K562 (cell line): Measurements from ENCODE around the gene PPARGC1A. TPM values are rescaled to one million over a fixed set of nuclear protein-coding genes. Genes with fewer than 3 reads are reported as not detected.

ENCODE experiments used
- ATAC-seq: fragments of 200-7000 bp; cut with Tn5 transposase; 3 replicates; pipeline ENCODE4 v1.9.1; 2020; ENCODE audit warnings: moderate library complexity
- BruUV-seq: library from RNA; stranded (reverse); fragments of 400-500 nt; replicated peaks from 2 replicates; lab custom pipeline; 2021; lab: Mats Ljungman, UMichigan
- CTCF ChIA-PET: fragments of 300-600 bp; formaldehyde crosslinking; extraction: SDS; loops from one replicate; lab custom pipeline; 2021; ENCODE audit warnings: low intra/inter-chr PET ratio; lab: Yijun Ruan, JAX
- POLR2A ChIA-PET: fragments of 300-600, 350-650 bp; sonication (Branson Sonifier 250); formaldehyde crosslinking; extraction: SDS; loops from one replicate; lab custom pipeline; 2021; ENCODE audit warnings: antibody characterized with exemption, inconsistent platforms; lab: Yijun Ruan, JAX
- DNase-seq, 4 experiments: peaks; one replicate each; pipeline versions ENCODE4 v3.0.0 to v3.0.0-alpha.2; 2011 to 2018; ENCODE audit warnings: low spot score in 3 of 4, mixed read lengths in 3 of 4; ENCODE audit errors: extremely low read depth in 1 of 4
- FAIRE-seq: peaks from 2 replicates; lab custom pipeline; 2011; peaks lifted over from hg19 to GRCh38; lab: Jason Lieb, UNC
- H2AFZ ChIP-seq: 2 replicates; pipeline ENCODE4 v1.6.0; 2011; ENCODE audit warnings: low read depth, low read length, control low read depth, inconsistent platforms
- H3K27ac ChIP-seq: fragments of 200-600 bp; 3 replicates; pipeline ENCODE4 v1.8.0; 2011; ENCODE audit warnings: low read depth, mild to moderate bottlenecking, control low read depth, inconsistent platforms, low read length, moderate library complexity, mixed read lengths; ENCODE audit errors: extremely low read depth
- H3K27me3 ChIP-seq, 2 experiments: fragments of 300-600 bp in 1 of 2; 2 replicates in 1 of 2; 3 replicates in 1 of 2; pipeline versions ENCODE4 v1.6.0 to v1.8.0; 2011; ENCODE audit warnings: inconsistent platforms in 2 of 2, low read length in 2 of 2, mild to moderate bottlenecking in 1 of 2, mixed read lengths in 1 of 2, moderate library complexity in 1 of 2; ENCODE audit not compliant: control insufficient read depth in 2 of 2, insufficient read depth in 2 of 2
- H3K36me3 ChIP-seq: fragments of 300-600 bp; 3 replicates; pipeline ENCODE4 v1.8.0; 2011; ENCODE audit warnings: mild to moderate bottlenecking, low read length, inconsistent platforms; ENCODE audit not compliant: control insufficient read depth, insufficient read depth
- H3K4me1 ChIP-seq, 2 experiments: fragments of 200-600 bp in 1 of 2; replicated peaks in 1 of 2; 2 replicates in 1 of 2; 3 replicates in 1 of 2; pipeline versions ENCODE4 v1.5.1 to v1.8.0; 2011; ENCODE audit warnings: inconsistent platforms in 2 of 2, low read length in 2 of 2, mild to moderate bottlenecking in 1 of 2, mixed read lengths in 1 of 2, moderate library complexity in 1 of 2; ENCODE audit not compliant: control insufficient read depth in 2 of 2, insufficient read depth in 2 of 2
- H3K4me2 ChIP-seq: 2 replicates; pipeline ENCODE4 v1.6.1; 2011; ENCODE audit warnings: low read length, control low read depth, inconsistent platforms, mixed read lengths; ENCODE audit not compliant: insufficient read depth
- H3K4me3 ChIP-seq: fragments of 200-600 bp; sonication (generic), shearing (Covaris generic); 2 replicates; pipeline ENCODE4 v1.5.1; 2016; ENCODE audit warnings: control low read depth, inconsistent platforms
- H3K79me2 ChIP-seq: fragments of 200-600 bp; 3 replicates; pipeline ENCODE4 v1.8.0; 2011; ENCODE audit warnings: low read length, inconsistent platforms; ENCODE audit not compliant: control insufficient read depth, insufficient read depth
- H3K9ac ChIP-seq, 2 experiments: 2 replicates each; pipeline versions ENCODE4 v1.6.0 to v1.6.1; 2011; ENCODE audit warnings: low read depth in 2 of 2, low read length in 2 of 2, control low read depth in 1 of 2, inconsistent platforms in 1 of 2, mild to moderate bottlenecking in 1 of 2, mixed read lengths in 1 of 2; ENCODE audit not compliant: insufficient read depth in 1 of 2
- H3K9me1 ChIP-seq: one replicate; pipeline ENCODE4 v1.6.0; 2011; ENCODE audit warnings: inconsistent platforms, mild to moderate bottlenecking, low read length, moderate library complexity; ENCODE audit not compliant: control insufficient read depth, insufficient read depth
- H3K9me3 ChIP-seq: replicated peaks from 2 replicates; pipeline ENCODE4 v1.5.1; 2011; ENCODE audit warnings: low read depth, low read length, inconsistent platforms; ENCODE audit not compliant: control insufficient read depth, insufficient read depth
- H4K20me1 ChIP-seq: replicated peaks from 2 replicates; pipeline ENCODE4 v1.6.1; 2011; ENCODE audit warnings: low read length, inconsistent platforms, mixed read lengths; ENCODE audit not compliant: control insufficient read depth, insufficient read depth
- POLR2G ChIP-seq: fragments of 200-400 bp; formaldehyde crosslinking; IDR thresholded peaks from 2 replicates; pipeline ENCODE4 v1.6.1; 2017; ENCODE audit warnings: low read depth, mild to moderate bottlenecking, antibody characterized with exemption, low read length, moderate library complexity
- WGBS: fragments of 100-300 bp; shearing (Covaris generic); methylation state at CpG from one replicate; pipeline ENCODE4 v1.1.6; 2016; ENCODE audit warnings: low coverage, mixed read lengths; ENCODE audit not compliant: insufficient coverage; ENCODE audit errors: missing lambda C conversion rate; 5-methylcytosine and 5-hydroxymethylcytosine counted together
- in situ Hi-C: fragments of 300-500 bp; cut with MboI; formaldehyde crosslinking; loops from 4 replicates; pipeline ENCODE4 v1.15.0; 2018; ENCODE audit warnings: inconsistent platforms, mixed read lengths
- intact Hi-C: fragments of 100-400 bp; cut with micrococcal nuclease; formaldehyde crosslinking; loops from 2 replicates; pipeline ENCODE4 v1.14.2; 2022
- polyA plus RNA-seq, 8 experiments: library from polyadenylated mRNA; depleted of rRNA in 4 of 8; stranded (reverse) in 5 of 8; unstranded in 3 of 8; fragments of >200 nt; fragmentation: Nextera tagmentation in 2 of 8; fragmentation: Illumina TruSeq in 1 of 8; extraction: Ambion mirVana in 2 of 8; extraction: Trizol in 1 of 8; gene quantifications; 2 replicates each; pipeline versions ENCODE4 v1.2.1 to v1.2.3, GENCODE V29; 2011 to 2014; ENCODE audit warnings: inconsistent platforms in 1 of 8, missing spikeins in 1 of 8
- total RNA-seq, 7 experiments: library from RNA; depleted of rRNA in 6 of 7; stranded (reverse); fragments of >200 nt in 6 of 7; fragmentation: Illumina TruSeq in 2 of 7; extraction: Trizol in 2 of 7; gene quantifications; 2 replicates each; pipeline versions ENCODE4 v1.2.1 to v1.2.3, GENCODE V29; 2011 to 2021; ENCODE audit warnings: low replicate concordance in 1 of 7
- TF ChIP-seq, protein P1 (sequence below): IDR thresholded peaks from 3 replicates; pipeline ENCODE4 v1.6.1; 2011; ENCODE audit warnings: borderline replicate concordance, mild to moderate bottlenecking, moderate library complexity; ENCODE audit not compliant: insufficient read length; ENCODE audit errors: extremely low read depth

Gene PPARGC1A
- total and polyA plus RNA-seq, 9 of the 15 experiments (the other 6 are each of a cell fraction or from before 2014, with no cell fraction given) = 0.02 TPM; not detected in 8

GRCh38 chr4:23889391-23889790 lies 456 bp downstream of the PPARGC1A start:
- no peak for FAIRE-seq
- no peak for DNase-seq
- Histone ChIP-seq H3K9ac (no peak overlapping the region), H3K27me3 (no peaks in the 10 kb centered on the region), H4K20me1 (no peaks in the 10 kb centered on the region), H2AFZ (no peak overlapping the region), H3K79me2 (no peaks in the 10 kb centered on the region), H3K4me1 (no peaks in the 10 kb centered on the region), H3K36me3 (no peaks in the 10 kb centered on the region), H3K9me1 (no peaks in the 10 kb centered on the region), H3K4me2 (no peak overlapping the region), H3K9me3 (no peaks in the 10 kb centered on the region), H3K4me3 (no peak overlapping the region), H3K27ac (no peak overlapping the region)
- CTCF ChIA-PET = no interaction called here
- no TSS peak for BruUV-seq
- POLR2A ChIA-PET = interaction anchor here (0.8 to 1.1 kb wide), 3 partner anchors 10 to 497 kb away, joined by 3 to 4 read pairs (median 3); no protein-coding TSS in a partner anchor
- no peak for ATAC-seq
- intact Hi-C loops = no loop called here
- in situ Hi-C loops = no loop called here
- TF ChIP-seq POLR2G = no peak
- TF ChIP-seq, protein P1, sequence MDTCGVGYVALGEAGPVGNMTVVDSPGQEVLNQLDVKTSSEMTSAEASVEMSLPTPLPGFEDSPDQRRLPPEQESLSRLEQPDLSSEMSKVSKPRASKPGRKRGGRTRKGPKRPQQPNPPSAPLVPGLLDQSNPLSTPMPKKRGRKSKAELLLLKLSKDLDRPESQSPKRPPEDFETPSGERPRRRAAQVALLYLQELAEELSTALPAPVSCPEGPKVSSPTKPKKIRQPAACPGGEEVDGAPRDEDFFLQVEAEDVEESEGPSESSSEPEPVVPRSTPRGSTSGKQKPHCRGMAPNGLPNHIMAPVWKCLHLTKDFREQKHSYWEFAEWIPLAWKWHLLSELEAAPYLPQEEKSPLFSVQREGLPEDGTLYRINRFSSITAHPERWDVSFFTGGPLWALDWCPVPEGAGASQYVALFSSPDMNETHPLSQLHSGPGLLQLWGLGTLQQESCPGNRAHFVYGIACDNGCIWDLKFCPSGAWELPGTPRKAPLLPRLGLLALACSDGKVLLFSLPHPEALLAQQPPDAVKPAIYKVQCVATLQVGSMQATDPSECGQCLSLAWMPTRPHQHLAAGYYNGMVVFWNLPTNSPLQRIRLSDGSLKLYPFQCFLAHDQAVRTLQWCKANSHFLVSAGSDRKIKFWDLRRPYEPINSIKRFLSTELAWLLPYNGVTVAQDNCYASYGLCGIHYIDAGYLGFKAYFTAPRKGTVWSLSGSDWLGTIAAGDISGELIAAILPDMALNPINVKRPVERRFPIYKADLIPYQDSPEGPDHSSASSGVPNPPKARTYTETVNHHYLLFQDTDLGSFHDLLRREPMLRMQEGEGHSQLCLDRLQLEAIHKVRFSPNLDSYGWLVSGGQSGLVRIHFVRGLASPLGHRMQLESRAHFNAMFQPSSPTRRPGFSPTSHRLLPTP = no peak
- WGBS = 0% methylated on average over 3 of the region's 3 CpGs
